ENCODE measurements around the gene RAB3C. TPM values are rescaled to one million over a fixed set of nuclear protein-coding genes. Genes with fewer than 3 reads are reported as not detected.

Gene RAB3C
- total and polyA plus RNA-seq, 12 donors, result 0.08 to 4.9 (median 0.37) TPM

DNA sequence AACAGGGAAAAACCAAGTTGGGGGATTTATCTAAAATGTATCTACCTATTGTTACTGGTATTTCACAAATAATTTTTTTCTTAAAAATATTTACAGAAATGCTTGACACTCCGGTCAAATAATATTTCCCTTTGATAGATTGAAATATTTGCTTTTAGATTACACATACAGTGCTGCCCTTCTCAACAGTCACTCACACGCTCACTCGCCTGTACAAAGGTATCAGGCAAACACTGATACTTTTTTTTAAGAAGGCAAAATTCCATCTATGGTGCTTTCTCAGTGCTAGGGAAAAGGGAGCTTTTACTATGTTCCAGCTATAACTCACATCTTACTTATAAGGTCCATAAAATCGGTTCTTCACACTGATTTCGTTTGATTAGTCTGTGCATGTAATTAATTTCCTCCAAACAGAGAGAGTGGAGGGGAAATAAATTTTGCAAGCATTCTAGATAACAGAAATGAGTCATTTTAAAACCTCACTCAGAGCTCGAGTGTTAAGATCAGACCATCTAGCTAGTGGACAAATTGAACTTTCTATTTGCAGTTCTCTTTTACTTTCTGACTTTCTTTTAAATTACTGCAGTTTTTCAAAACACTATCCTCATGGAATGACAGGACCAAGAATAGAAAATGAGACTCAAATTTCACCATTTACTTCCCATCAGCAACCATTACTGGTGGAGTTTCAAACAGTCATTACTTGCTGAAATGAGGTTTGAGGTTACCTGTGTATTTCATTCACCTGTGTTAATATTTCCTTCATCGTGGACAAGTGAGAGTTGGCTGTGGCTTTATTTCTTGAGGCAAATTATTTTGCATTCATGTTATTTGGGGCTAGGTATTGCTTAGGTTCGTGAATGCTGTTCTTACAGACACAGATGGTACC, 273.2 kb downstream of the RAB3C start:
- Histone ChIP-seq H3K27me3 (no peaks in the 10 kb centered on the region), H3K4me1 (peaks cover 0 to 5% (median 0%) of the 10 kb centered on the region in 9 donors), H3K27ac (no peak overlapping the region), H3K9me3 (no peaks in the 10 kb centered on the region), H3K36me3 (no peaks in the 10 kb centered on the region), H3K4me3 (no peak overlapping the region)
- DNase-seq, result no peak
- TF ChIP-seq, protein P1, sequence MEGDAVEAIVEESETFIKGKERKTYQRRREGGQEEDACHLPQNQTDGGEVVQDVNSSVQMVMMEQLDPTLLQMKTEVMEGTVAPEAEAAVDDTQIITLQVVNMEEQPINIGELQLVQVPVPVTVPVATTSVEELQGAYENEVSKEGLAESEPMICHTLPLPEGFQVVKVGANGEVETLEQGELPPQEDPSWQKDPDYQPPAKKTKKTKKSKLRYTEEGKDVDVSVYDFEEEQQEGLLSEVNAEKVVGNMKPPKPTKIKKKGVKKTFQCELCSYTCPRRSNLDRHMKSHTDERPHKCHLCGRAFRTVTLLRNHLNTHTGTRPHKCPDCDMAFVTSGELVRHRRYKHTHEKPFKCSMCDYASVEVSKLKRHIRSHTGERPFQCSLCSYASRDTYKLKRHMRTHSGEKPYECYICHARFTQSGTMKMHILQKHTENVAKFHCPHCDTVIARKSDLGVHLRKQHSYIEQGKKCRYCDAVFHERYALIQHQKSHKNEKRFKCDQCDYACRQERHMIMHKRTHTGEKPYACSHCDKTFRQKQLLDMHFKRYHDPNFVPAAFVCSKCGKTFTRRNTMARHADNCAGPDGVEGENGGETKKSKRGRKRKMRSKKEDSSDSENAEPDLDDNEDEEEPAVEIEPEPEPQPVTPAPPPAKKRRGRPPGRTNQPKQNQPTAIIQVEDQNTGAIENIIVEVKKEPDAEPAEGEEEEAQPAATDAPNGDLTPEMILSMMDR (IDR thresholded peaks at IDR 0.05), result no peak
- intact Hi-C loops (cut with DNase I), result loop anchor here in 1 of 10 donors (5.0 kb wide), 1 partner anchor 369 kb away; no protein-coding TSS in a partner anchor
- ATAC-seq, result no peak
- 80 to 88% methylated on average over 8 of the region's 8 CpGs for WGBS, 2 donors

DNA sequence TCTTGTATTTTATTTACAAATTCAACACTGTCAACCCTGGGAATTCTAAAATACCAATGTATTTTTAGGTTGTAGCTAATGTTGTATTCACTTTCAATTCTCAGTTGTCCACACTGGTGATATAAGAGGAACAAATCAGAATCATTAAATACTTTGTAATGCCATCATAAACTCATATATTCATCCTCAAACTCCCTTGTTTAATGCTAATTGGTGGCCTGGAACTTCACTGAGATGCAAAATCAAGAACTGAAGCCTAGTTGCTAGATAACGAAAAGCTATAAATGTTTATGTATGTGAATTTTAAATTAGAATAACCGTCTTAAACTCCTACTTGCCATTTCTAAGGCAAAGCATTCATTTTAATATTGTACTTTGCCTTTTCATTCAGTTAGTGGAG, 274.7 kb downstream of the RAB3C start:
- Histone ChIP-seq H3K36me3 (no peaks in the 10 kb centered on the region), H3K27me3 (no peaks in the 10 kb centered on the region), H3K4me3 (no peak overlapping the region), H3K27ac (no peak overlapping the region), H3K4me1 (peaks cover 0 to 5% (median 0%) of the 10 kb centered on the region in 9 donors), H3K9me3 (no peaks in the 10 kb centered on the region)
- TF ChIP-seq, protein P1 (IDR thresholded peaks at IDR 0.05), result no peak
- 47 to 48% methylated on average over 2 of the region's 2 CpGs for WGBS, 2 donors
- no peak for DNase-seq
- intact Hi-C loops (cut with DNase I), result loop anchor here in 1 of 10 donors (5.0 kb wide), 1 partner anchor 370 kb away; no protein-coding TSS in a partner anchor
- no peak for ATAC-seq

- no peak overlapping the region for H3K4me3 ChIP-seq
- peaks cover 0 to 5% (median 0%) of the 10 kb centered on the region in 9 donors for H3K4me1 ChIP-seq
- DNase-seq (no peak), ATAC-seq (no peak)
- H3K27ac ChIP-seq, result no peak overlapping the region
- H3K27me3 ChIP-seq, result no peaks in the 10 kb centered on the region
- no peaks in the 10 kb centered on the region for H3K36me3 ChIP-seq
- H3K9me3 ChIP-seq, result no peaks in the 10 kb centered on the region
- intact Hi-C loops (cut with DNase I), result no loop called here
- TF ChIP-seq, protein P1 (IDR thresholded peaks at IDR 0.05), result no peak
These were observed 277.8 kb downstream of the RAB3C start for GRCh38 chr5:58860680-58861079.

DNA sequence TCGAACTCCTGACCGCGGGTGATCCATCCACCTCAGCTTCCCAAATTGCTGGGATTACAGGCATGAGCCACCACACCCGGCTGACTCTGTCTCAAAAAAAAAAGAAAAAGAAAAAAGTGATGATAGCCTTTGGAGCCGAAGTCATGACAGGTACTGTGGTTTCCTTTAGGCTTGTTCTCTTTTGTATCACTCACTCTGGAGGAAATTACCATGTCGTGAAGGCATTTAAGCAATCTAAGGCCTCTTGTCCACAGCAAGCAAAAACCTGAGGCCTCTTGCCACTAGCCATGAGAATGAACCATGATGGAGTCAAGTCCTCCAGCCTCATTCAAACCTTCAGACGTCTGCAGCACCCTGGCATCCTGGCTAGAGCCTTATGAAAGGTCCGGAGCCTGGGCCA, 286.1 kb downstream of the RAB3C start:
- no peaks in the 10 kb centered on the region for H3K36me3 ChIP-seq
- no peaks in the 10 kb centered on the region for H3K4me1 ChIP-seq
- ATAC-seq (no peak), DNase-seq (no peak)
- intact Hi-C loops (cut with DNase I), result no loop called here
- no peak overlapping the region for H3K27ac ChIP-seq
- H3K9me3 ChIP-seq, result no peaks in the 10 kb centered on the region
- TF ChIP-seq, protein P1 (IDR thresholded peaks at IDR 0.05), result no peak
- whole genome bisulfite sequencing, 2 donors, result 67 to 80% methylated on average over 8 of the region's 8 CpGs
- H3K27me3 ChIP-seq, result peaks cover 0 to 6% (median 0%) of the 10 kb centered on the region in 7 donors
- no peak overlapping the region for H3K4me3 ChIP-seq

Data from heart right ventricle (tissue), 16 donors.